Fibroblast of lung (primary cell): ENCODE data around the gene OXCT2.
"Not testable (repeated sequence)": the region's sequence is repeated elsewhere in the genome, so short reads cannot be mapped to it uniquely, and the experiment has no call there.

Source experiments
- CTCF ChIP-seq, 2 donors: IDR thresholded peaks in 1 of 2; conservative IDR thresholded peaks in 1 of 2; 1 replicate in 1 of 2; 2 replicates in 1 of 2; pipeline ENCODE4 v1.5.1; 2011 to 2012; ENCODE audit warnings: low read length in 2 of 2, control low read depth in 1 of 2, inconsistent platforms in 1 of 2, low read depth in 1 of 2, mild to moderate bottlenecking in 1 of 2
- EZH2 ChIP-seq: IDR thresholded peaks from 2 replicates; pipeline ENCODE4 v1.5.1; 2012; ENCODE audit warnings: low read length, control low read depth, mild to moderate bottlenecking; ENCODE audit errors: missing control alignments

- not testable (repeated sequence) for TF ChIP-seq CTCF (conservative IDR thresholded peaks at IDR 0.05 in 1 of 2, IDR thresholded peaks at IDR 0.05 in 1 of 2; ENCODE audit: low read depth in 1 of 2, low read length in 2 of 2); EZH2
Measured at GRCh38 chr1:39817091-39817932, 46.2 kb upstream of the OXCT2 start.
